H9 (cell line): ENCODE results near the gene EPHA1. TPM values are rescaled to one million over a fixed set of nuclear protein-coding genes. Genes with fewer than 3 reads are reported as not detected.

ENCODE experiments used
- DNase-seq: peaks from one replicate; pipeline ENCODE4 v3.0.0-alpha.2; 2017
- H2AFZ ChIP-seq: one replicate; pipeline ENCODE4 v1.6.1; 2013; ENCODE audit warnings: mild to moderate bottlenecking, low read length, control low read depth, moderate library complexity
- H2AK5ac ChIP-seq: 2 replicates; pipeline ENCODE4 v1.6.1; 2013; ENCODE audit warnings: low read length, control low read depth, mixed read lengths; ENCODE audit not compliant: insufficient read length
- H2BK120ac ChIP-seq: one replicate; pipeline ENCODE4 v1.6.1; 2013; ENCODE audit warnings: low read depth, mild to moderate bottlenecking, low read length, control low read depth, inconsistent platforms; ENCODE audit not compliant: poor library complexity, severe bottlenecking
- H2BK12ac ChIP-seq: 2 replicates; pipeline ENCODE4 v1.6.1; 2013; ENCODE audit warnings: low read length, control low read depth, mixed read lengths, low read depth; ENCODE audit not compliant: insufficient read length
- H2BK15ac ChIP-seq: 2 replicates; pipeline ENCODE4 v1.6.1; 2013; ENCODE audit warnings: low read depth, low read length, control low read depth
- H2BK20ac ChIP-seq: one replicate; pipeline ENCODE4 v1.6.1; 2013; ENCODE audit warnings: low read depth, mild to moderate bottlenecking, low read length, control low read depth, inconsistent platforms; ENCODE audit not compliant: poor library complexity, severe bottlenecking
- H2BK5ac ChIP-seq: 2 replicates; pipeline ENCODE4 v1.6.1; 2013; ENCODE audit warnings: low read length, control low read depth, mixed read lengths; ENCODE audit not compliant: insufficient read length
- H3K14ac ChIP-seq: 2 replicates; pipeline ENCODE4 v1.6.1; 2013; ENCODE audit warnings: low read length, control low read depth; ENCODE audit not compliant: insufficient read depth
- H3K18ac ChIP-seq: 2 replicates; pipeline ENCODE4 v1.6.1; 2013; ENCODE audit warnings: low read depth, mild to moderate bottlenecking, mixed read lengths, low read length, control low read depth; ENCODE audit not compliant: insufficient read length
- H3K23ac ChIP-seq: 2 replicates; pipeline ENCODE4 v1.6.1; 2013; ENCODE audit warnings: low read length, control low read depth, mixed read lengths, low read depth; ENCODE audit not compliant: insufficient read length
- H3K23me2 ChIP-seq: 2 replicates; pipeline ENCODE4 v1.6.1; 2013; ENCODE audit warnings: low read depth, mild to moderate bottlenecking, mixed read lengths, low read length, control low read depth; ENCODE audit not compliant: insufficient read length, poor library complexity, severe bottlenecking
- H3K27ac ChIP-seq: 2 replicates; pipeline ENCODE4 v1.5.1; 2013; ENCODE audit warnings: low read length, control low read depth, mixed read lengths, low read depth; ENCODE audit not compliant: insufficient read length
- H3K27me3 ChIP-seq: 2 replicates; pipeline ENCODE4 v1.6.1; 2013; ENCODE audit warnings: low read length, control low read depth, inconsistent platforms; ENCODE audit not compliant: insufficient read depth
- H3K4ac ChIP-seq: 2 replicates; pipeline ENCODE4 v1.6.1; 2013; ENCODE audit warnings: low read depth, mild to moderate bottlenecking, control low read depth, inconsistent platforms, low read length, moderate library complexity
- H3K4me1 ChIP-seq: 2 replicates; pipeline ENCODE4 v1.6.1; 2013; ENCODE audit warnings: low read length, control low read depth, inconsistent platforms; ENCODE audit not compliant: insufficient read depth
- H3K4me2 ChIP-seq: 2 replicates; pipeline ENCODE4 v1.6.1; 2013; ENCODE audit warnings: low read length, control low read depth, mixed read lengths; ENCODE audit not compliant: insufficient read length, insufficient read depth
- H3K56ac ChIP-seq: 2 replicates; pipeline ENCODE4 v1.6.1; 2013; ENCODE audit warnings: low read depth, mild to moderate bottlenecking, mixed read lengths, low read length, control low read depth; ENCODE audit not compliant: insufficient read length
- H3K79me1 ChIP-seq: 2 replicates; pipeline ENCODE4 v1.6.1; 2013; ENCODE audit warnings: low read depth, mild to moderate bottlenecking, moderate library complexity, low read length, control low read depth, inconsistent platforms; ENCODE audit not compliant: insufficient read depth, poor library complexity, severe bottlenecking
- H3K79me2 ChIP-seq: 2 replicates; pipeline ENCODE4 v1.6.1; 2013; ENCODE audit warnings: low read length, control low read depth, inconsistent platforms; ENCODE audit not compliant: insufficient read depth
- H3K9ac ChIP-seq: 2 replicates; pipeline ENCODE4 v1.6.1; 2013; ENCODE audit warnings: low read length, control low read depth, mixed read lengths; ENCODE audit not compliant: insufficient read length; ENCODE audit errors: extremely low read depth
- H3K9me3 ChIP-seq: one replicate; pipeline ENCODE4 v1.6.1; 2013; ENCODE audit warnings: low read depth, low read length, inconsistent platforms; ENCODE audit not compliant: control insufficient read depth
- H3T11ph ChIP-seq: one replicate; pipeline ENCODE4 v1.6.1; 2013; ENCODE audit warnings: mild to moderate bottlenecking, low read length, control low read depth, inconsistent platforms
- H4K20me1 ChIP-seq: one replicate; pipeline ENCODE4 v1.6.1; 2013; ENCODE audit not compliant: control insufficient read depth, insufficient read length, insufficient read depth
- H4K5ac ChIP-seq: 2 replicates; pipeline ENCODE4 v1.6.1; 2013; ENCODE audit warnings: low read depth, mild to moderate bottlenecking, mixed read lengths, low read length, control low read depth; ENCODE audit not compliant: insufficient read length
- H4K8ac ChIP-seq: replicated peaks from 2 replicates; pipeline ENCODE4 v1.6.1; 2013; ENCODE audit warnings: low read length, control low read depth, mixed read lengths, low read depth; ENCODE audit not compliant: insufficient read length
- H4K91ac ChIP-seq: 2 replicates; pipeline ENCODE4 v1.6.1; 2013; ENCODE audit warnings: low read depth, mild to moderate bottlenecking, moderate library complexity, mixed read lengths, low read length, control low read depth; ENCODE audit not compliant: insufficient read length
- H3K27ac Mint-ChIP-seq, 3 experiments: 2 replicates in 2 of 3; 3 replicates in 1 of 3; pipeline ENCODE4 v1.8.0; 2020 to 2021; ENCODE audit warnings: mixed read lengths in 3 of 3, mild to moderate bottlenecking in 1 of 3, moderate library complexity in 1 of 3
- H3K27me3 Mint-ChIP-seq: 2 replicates; pipeline ENCODE4 v1.8.0; 2021; ENCODE audit warnings: low read depth, mild to moderate bottlenecking, moderate library complexity, mixed read lengths
- H3K36me3 Mint-ChIP-seq, 3 experiments: 2 replicates in 2 of 3; 3 replicates in 1 of 3; pipeline ENCODE4 v1.8.0; 2020 to 2021; ENCODE audit warnings: low read depth in 3 of 3, mixed read lengths in 3 of 3; ENCODE audit not compliant: insufficient read depth in 1 of 3
- H3K4me1 Mint-ChIP-seq, 2 experiments: 2 replicates each; pipeline ENCODE4 v1.8.0; 2020; ENCODE audit warnings: mixed read lengths in 2 of 2
- H3K4me3 Mint-ChIP-seq, 2 experiments: 2 replicates in 1 of 2; 3 replicates in 1 of 2; pipeline ENCODE4 v1.8.0; 2020 to 2021; ENCODE audit warnings: mild to moderate bottlenecking in 2 of 2, mixed read lengths in 2 of 2, moderate library complexity in 1 of 2
- H3K9me3 Mint-ChIP-seq, 2 experiments: 2 replicates in 1 of 2; 3 replicates in 1 of 2; pipeline ENCODE4 v1.8.0; 2020; ENCODE audit warnings: mild to moderate bottlenecking in 2 of 2, mixed read lengths in 2 of 2, moderate library complexity in 1 of 2
- CTCF ChIP-seq: fragments of 200-600 bp; sonication (generic); conservative IDR thresholded peaks from 3 replicates; pipeline ENCODE4 v1.8.0; 2021; ENCODE audit warnings: antibody characterized with exemption, mild to moderate bottlenecking
- WGBS: extraction: QIAGEN DNeasy Blood & Tissue Kit; methylation state at CpG from one replicate; pipeline ENCODE4 v1.1.7; 2013; ENCODE audit warnings: missing lambda C conversion rate, low lambda C conversion rate, mixed read lengths; ENCODE audit not compliant: insufficient read length; ENCODE audit errors: extremely low coverage; 5-methylcytosine and 5-hydroxymethylcytosine counted together
- total RNA-seq: library from RNA; stranded (reverse); gene quantifications from 2 replicates; pipeline ENCODE4 v1.2.1, GENCODE V29; 2021

The EPHA1 gene
- total RNA-seq, 1 experiment from 2014 or later: 109 TPM

GRCh38 chr7:143379611-143380259 is 28.9 kb downstream of the EPHA1 start:
- peak; percentile 34 for DNase-seq
- Histone ChIP-seq H2BK15ac (no peak overlapping the region), H4K20me1 (no peaks in the 10 kb centered on the region), H2AFZ (no peak overlapping the region), H3K9me3 (no peaks in the 10 kb centered on the region), H4K8ac (no peak overlapping the region), H2BK20ac (no peak overlapping the region), H3K56ac (no peak overlapping the region), H3K23ac (no peak overlapping the region), H2AK5ac (no peak overlapping the region), H3K27ac (no peak overlapping the region), H2BK5ac (no peak overlapping the region), H3T11ph (no peak overlapping the region), H2BK120ac (no peak overlapping the region), H3K79me1 (peaks cover 5% of the 10 kb centered on the region), H3K14ac (no peak overlapping the region), H3K18ac (peak overlapping the region; percentile 41), H3K23me2 (peaks cover 14% of the 10 kb centered on the region), H3K4me2 (peak overlapping the region; percentile 57), H4K91ac (no peak overlapping the region), H4K5ac (no peak overlapping the region), H3K4me1 (peaks cover 5% of the 10 kb centered on the region; the same call in 1 of the 2 replicates), H2BK12ac (no peak overlapping the region), H3K27me3 (0 out of 2 replicates have a peak, but pooled peaks cover 2% of the 10 kb centered on the region), H3K9ac (peak overlapping the region; percentile 45), H3K4ac (no peak overlapping the region), H3K79me2 (peaks cover 14% of the 10 kb centered on the region; the same call in 1 of the 2 replicates)
- no CpG with 5 or more reads among the region's 15 CpGs for WGBS
- Mint-ChIP-seq H3K36me3 (peaks cover 5 to 9% (median 7%) of the 10 kb centered on the region in 3 experiments; a peak in 4 of 7 replicates), H3K27ac (peak overlapping the region in 2 of 3 experiments; percentile 12 to 89; a peak in 3 of 7 replicates), H3K4me1 (peaks cover 25 to 28% of the 10 kb centered on the region in 2 experiments), H3K9me3 (no peaks in the 10 kb centered on the region), H3K27me3 (no peaks in the 10 kb centered on the region), H3K4me3 (peak overlapping the region; percentile 76 to 79; a peak in 4 of 5 replicates)
- TF ChIP-seq CTCF: no peak
